GM12872 (cell line): ENCODE data around the gene ITGA11.

Source experiments
- CTCF ChIP-seq: IDR thresholded peaks from 3 replicates; pipeline ENCODE4 v1.5.1; 2011; ENCODE audit warnings: low read depth, mild to moderate bottlenecking, low read length, moderate library complexity; ENCODE audit not compliant: insufficient read depth

ITGA11 gene

DNA sequence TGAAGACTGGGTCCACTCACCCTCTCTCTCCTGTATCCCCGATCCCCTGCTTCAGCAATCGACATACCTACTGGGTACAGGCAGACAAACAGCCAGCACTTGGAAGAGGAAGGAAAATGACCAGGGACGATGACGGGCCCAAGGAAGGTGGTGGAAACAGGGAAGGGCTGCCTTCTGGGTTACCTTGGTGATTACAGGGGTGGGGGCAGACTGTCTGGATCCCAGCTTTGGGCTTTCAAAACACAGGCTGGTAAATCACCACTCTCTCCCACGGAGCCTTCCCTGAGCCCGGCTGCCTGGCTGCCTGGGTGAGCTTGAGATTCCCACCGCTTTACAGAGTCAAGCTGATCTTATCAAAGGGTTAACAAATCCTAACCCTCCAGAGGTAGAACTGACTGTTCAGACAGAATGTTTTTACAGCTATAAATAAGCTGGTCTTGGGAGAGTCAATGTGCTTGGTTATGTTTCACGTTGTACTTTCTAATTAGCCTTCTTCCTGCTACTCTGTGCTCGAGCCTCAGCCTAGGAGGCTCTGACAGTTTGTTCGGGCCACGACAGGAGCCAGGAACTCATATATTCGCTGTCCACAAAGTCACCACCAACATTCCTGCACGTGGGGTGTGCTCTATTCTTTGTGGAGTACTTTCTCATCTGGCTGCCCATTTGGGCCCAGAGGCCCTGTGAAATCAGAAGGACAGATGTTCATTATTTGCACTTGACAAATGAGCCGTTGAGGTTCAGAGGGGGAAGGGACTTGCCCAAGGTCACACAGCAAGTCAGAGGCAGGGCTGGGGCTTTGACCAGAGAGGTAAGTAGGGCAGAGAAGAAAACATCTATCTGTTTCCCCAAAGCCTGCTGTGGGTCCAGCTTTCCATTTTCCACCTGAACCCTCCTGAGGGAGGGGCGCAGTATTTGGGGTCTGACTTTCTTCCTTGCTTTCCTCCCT lies 91.0 kb downstream of the ITGA11 start:
- TF ChIP-seq CTCF = no peak

DNA sequence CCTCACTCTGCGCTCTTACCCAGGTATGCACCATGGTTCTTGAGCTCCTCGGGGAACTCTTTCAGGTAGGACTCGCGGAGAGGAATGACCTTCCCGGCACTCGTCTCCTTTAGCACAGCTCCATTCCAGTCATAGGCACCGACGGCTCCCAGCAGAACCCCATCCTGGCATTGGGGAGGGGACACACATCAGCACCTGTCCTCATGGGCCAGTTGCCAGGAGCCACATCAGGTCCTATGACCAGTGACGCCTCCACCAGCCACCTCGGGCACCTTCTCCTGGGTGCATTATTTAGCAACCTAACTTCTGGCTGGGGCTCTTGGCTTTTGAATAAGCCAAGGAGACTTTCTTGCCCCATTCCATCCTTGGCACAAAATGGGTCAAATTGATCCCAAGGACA lies 92.5 kb downstream of the ITGA11 start:
- no peak for TF ChIP-seq CTCF

DNA sequence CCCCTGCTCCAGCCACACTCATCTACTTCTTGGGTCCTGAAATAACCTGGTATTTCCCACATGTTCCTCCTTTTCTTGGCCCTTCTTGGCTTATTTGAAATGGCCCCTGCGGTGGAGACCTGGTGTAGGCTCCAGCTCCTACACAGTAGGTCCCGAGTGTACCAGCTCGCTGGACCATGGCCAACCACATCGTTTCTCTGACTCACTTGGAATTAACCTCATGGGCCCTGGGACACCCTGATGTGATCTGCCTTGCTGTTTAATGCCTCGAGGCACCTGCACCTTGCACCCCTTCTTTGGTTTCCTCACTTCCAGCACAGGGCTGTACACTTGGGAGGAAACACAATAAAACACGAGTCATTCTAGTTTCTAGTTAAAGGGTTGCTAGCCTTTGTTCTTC lies 94.1 kb downstream of the ITGA11 start:
- no peak for TF ChIP-seq CTCF

DNA sequence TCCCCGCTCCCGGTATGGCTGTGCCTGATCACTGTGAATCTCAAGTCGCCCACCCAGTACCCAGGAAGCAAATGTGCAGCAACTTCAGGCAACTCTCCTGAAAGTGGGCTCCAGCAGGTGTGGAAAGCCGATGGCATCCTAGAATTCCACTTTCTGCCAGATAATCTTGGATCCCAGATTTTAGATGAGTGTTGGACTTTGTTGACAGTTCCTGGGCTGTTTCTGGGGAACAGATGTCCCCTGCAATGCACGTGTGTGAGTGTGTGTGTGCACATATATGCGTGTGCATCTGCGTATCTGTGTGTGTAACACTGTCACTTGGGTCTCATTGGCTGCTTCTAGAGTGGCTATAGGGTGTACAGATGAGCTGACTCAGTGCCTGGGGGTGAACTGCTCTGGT lies 95.4 kb downstream of the ITGA11 start:
- TF ChIP-seq CTCF = no peak

- no peak for TF ChIP-seq CTCF
These were observed 96.3 kb downstream of the ITGA11 start for GRCh38 chr15:68335655-68336054.

DNA sequence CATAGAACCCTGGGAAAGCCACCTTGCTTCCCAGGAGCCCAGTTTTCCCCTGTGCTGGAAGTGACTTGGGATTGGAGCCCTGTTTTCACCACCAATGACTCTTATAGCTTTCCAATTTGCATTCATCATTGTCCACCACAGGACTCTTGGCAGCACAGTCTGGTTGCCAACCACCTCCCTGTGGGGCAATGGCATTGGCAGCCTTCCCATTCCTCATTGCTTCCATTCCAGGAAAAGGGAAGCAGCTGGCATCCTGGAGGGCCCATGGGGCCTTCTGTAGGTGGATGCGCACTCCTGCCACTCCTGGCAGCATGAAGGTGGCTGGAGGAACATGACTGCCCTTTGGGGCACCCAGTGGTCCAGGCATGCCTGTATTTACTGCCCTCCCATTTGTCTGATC lies 96.7 kb downstream of the ITGA11 start:
- TF ChIP-seq CTCF = no peak

DNA sequence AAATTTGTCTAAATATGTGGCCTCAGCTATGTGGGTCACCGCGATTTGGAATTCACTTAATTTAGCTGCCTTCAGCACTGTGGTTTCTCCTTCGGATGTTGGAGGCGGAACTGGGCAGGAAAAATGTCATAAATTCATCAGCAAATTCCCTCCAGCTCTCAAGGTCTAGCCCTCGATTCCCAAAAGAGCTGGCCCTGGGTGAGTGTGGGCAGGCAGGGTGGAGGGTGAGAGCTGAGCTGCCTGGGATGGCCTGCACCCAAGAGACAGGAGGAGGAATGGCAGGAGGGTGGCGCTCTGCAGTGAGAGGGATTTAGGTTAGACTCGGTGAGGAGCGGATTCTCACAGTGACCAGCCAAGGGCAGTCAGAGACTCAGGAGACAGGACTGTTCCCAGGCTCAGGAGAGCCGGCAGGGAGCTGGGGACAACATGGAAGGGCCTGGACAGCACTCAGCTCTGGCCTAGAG lies 97.3 kb downstream of the ITGA11 start:
- no peak for TF ChIP-seq CTCF
